Left lung (tissue), 14 donors: Measurements from ENCODE around the gene CHCHD1. TPM values are rescaled to one million over a fixed set of nuclear protein-coding genes. Genes with fewer than 3 reads are reported as not detected.

ENCODE experiments used
- ATAC-seq: fragments of 200-7000 bp; cut with Tn5 transposase; one replicate; pipeline ENCODE4 v1.9.1; 2020; ENCODE audit warnings: moderate library complexity
- DNase-seq, 4 donors: peaks; one replicate each; pipeline ENCODE4 v3.0.0-alpha.2; 2013 to 2020
- H3K27ac ChIP-seq, 2 donors: fragments of 200-600 bp; sonication (generic) in 1 of 2; one replicate each; pipeline versions ENCODE4 v1.5.0 to v1.8.0; 2020 to 2021
- H3K27me3 ChIP-seq, 2 donors: fragments of 200-600 bp; sonication (generic) in 1 of 2; one replicate each; pipeline versions ENCODE4 v1.5.0 to v1.8.0; 2020 to 2021
- H3K36me3 ChIP-seq, 2 donors: fragments of 200-600 bp; sonication (generic) in 1 of 2; one replicate each; pipeline versions ENCODE4 v1.5.0 to v1.8.0; 2020 to 2021
- H3K4me1 ChIP-seq, 2 donors: fragments of 200-600 bp; one replicate each; pipeline ENCODE4 v1.8.0; 2021
- H3K4me3 ChIP-seq, 2 donors: fragments of 200-600 bp; sonication (generic) in 1 of 2; one replicate each; pipeline versions ENCODE4 v1.5.0 to v1.8.0; 2020 to 2021; ENCODE audit warnings: mild to moderate bottlenecking in 1 of 2
- H3K9me3 ChIP-seq, 2 donors: fragments of 200-600 bp; sonication (generic) in 1 of 2; one replicate each; pipeline versions ENCODE4 v1.5.0 to v1.8.0; 2020 to 2021
- CTCF ChIP-seq, 2 donors: fragments of 200-600 bp; sonication (generic) in 1 of 2; IDR thresholded peaks; one replicate each; pipeline versions ENCODE4 v1.5.0 to v1.8.0; 2021; ENCODE audit warnings: antibody characterized with exemption in 2 of 2
- intact Hi-C, 2 donors: fragments of 100-400 bp; cut with DNase I; formaldehyde crosslinking; loops; one replicate each; pipeline versions ENCODE4 v1.11.2 to v1.14.2; 2022
- long read RNA-seq, 12 donors: library from polyadenylated mRNA in 2 of 12; unstranded in 2 of 12; transcript quantifications; one replicate each; pipeline ENCODE4 v2.0.0 and lab custom pipeline, GENCODE V29; 2019 to 2026
- polyA plus RNA-seq, 6 donors: library from polyadenylated mRNA; unstranded; fragments of 120-200 nt; gene quantifications; one replicate each; pipeline ENCODE4 v1.2.1, GENCODE V29; 2013; ENCODE audit not compliant: insufficient read length in 6 of 6
- total RNA-seq, 2 donors: library from RNA; stranded (reverse); fragmentation: NEBNext Ultra II Directional; extraction: Animal tissue kit (Norgen Biotek cat#: 25700); gene quantifications; one replicate each; pipeline ENCODE4 v1.2.1, GENCODE V29; 2021
- donor health status: DM: no; HTN: yes; CAD: no.
- donor health status: DM: no; HTN: no; CAD: no.

The CHCHD1 gene
- total RNA-seq (10 to 100 TPM; 24.8 to 27.5 TPM), polyA plus RNA-seq (10 to 100 TPM; 35.8 to 41.5 (median 39.6) TPM)
- long read RNA-seq, donor 1, transcript CHCHD1-201 (3 exons, 835 nt), result major isoform, 53 of 122 reads
- long read RNA-seq, donor 1, partial matches to known transcripts, result 66 of 122 reads
- long read RNA-seq, donor 1, other reads (novel, unspliced or antisense), result 0 of 122 reads
- long read RNA-seq, donor 2, transcript CHCHD1-201 (3 exons, 835 nt), result major isoform, 32 of 78 reads
- long read RNA-seq, donor 2, partial matches to known transcripts, result 44 of 78 reads
- long read RNA-seq, donor 2, other reads (novel, unspliced or antisense), result 0 of 78 reads
- long read RNA-seq, donor 3, transcript CHCHD1-201 (3 exons, 835 nt), result major isoform, 36 of 76 reads
- long read RNA-seq, donor 3, partial matches to known transcripts, result 40 of 76 reads
- long read RNA-seq, donor 3, other reads (novel, unspliced or antisense), result 0 of 76 reads
- long read RNA-seq, donor 4, transcript CHCHD1-201 (3 exons, 835 nt), result major isoform, 51 of 54 reads
- long read RNA-seq, donor 4, partial matches to known transcripts, result 1 of 54 reads
- long read RNA-seq, donor 4, other reads (novel, unspliced or antisense), result 1 of 54 reads
- long read RNA-seq, donor 5, transcript CHCHD1-201 (3 exons, 835 nt), result major isoform, 31 of 80 reads
- long read RNA-seq, donor 5, partial matches to known transcripts, result 49 of 80 reads
- long read RNA-seq, donor 5, other reads (novel, unspliced or antisense), result 0 of 80 reads
- long read RNA-seq, donor 6, transcript CHCHD1-201 (3 exons, 835 nt), result major isoform, 58 of 124 reads
- long read RNA-seq, donor 6, partial matches to known transcripts, result 63 of 124 reads
- long read RNA-seq, donor 6, other reads (novel, unspliced or antisense), result 0 of 124 reads
- long read RNA-seq, donor 7, transcript CHCHD1-201 (3 exons, 835 nt), result major isoform, 26 of 46 reads
- long read RNA-seq, donor 7, partial matches to known transcripts, result 17 of 46 reads
- long read RNA-seq, donor 7, other reads (novel, unspliced or antisense), result 0 of 46 reads
- long read RNA-seq, donor 8, transcript CHCHD1-201 (3 exons, 835 nt), result major isoform, 24 of 59 reads
- long read RNA-seq, donor 8, partial matches to known transcripts, result 33 of 59 reads
- long read RNA-seq, donor 8, other reads (novel, unspliced or antisense), result 0 of 59 reads
- long read RNA-seq, donor 9, partial matches to known transcripts, result 0 of 1 reads
- long read RNA-seq, donor 9, other reads (novel, unspliced or antisense), result 0 of 1 reads
- long read RNA-seq, donor 10, transcript CHCHD1-201 (3 exons, 835 nt), result major isoform, 55 of 55 reads
- long read RNA-seq, donor 10, partial matches to known transcripts, result 0 of 55 reads
- long read RNA-seq, donor 10, other reads (novel, unspliced or antisense), result 0 of 55 reads
- long read RNA-seq, donor 11, transcript CHCHD1-201 (3 exons, 835 nt), result major isoform, 48 of 91 reads
- long read RNA-seq, donor 11, partial matches to known transcripts, result 42 of 91 reads
- long read RNA-seq, donor 11, other reads (novel, unspliced or antisense), result 0 of 91 reads
- long read RNA-seq, donor 12, transcript CHCHD1-201 (3 exons, 835 nt), result major isoform, 29 of 67 reads
- long read RNA-seq, donor 12, partial matches to known transcripts, result 38 of 67 reads
- long read RNA-seq, donor 12, other reads (novel, unspliced or antisense), result 0 of 67 reads

- H3K27me3 ChIP-seq, result no peaks in the 10 kb centered on the region
- peaks cover 0 to 29% of the 10 kb centered on the region in 2 donors for H3K36me3 ChIP-seq
- peaks cover 19 to 54% of the 10 kb centered on the region in 2 donors for H3K4me1 ChIP-seq
- no peak for TF ChIP-seq CTCF (IDR thresholded peaks at IDR 0.05)
- ATAC-seq (peak; percentile 83), DNase-seq (peak; percentile 91 to 97 (median 94))
- H3K9me3 ChIP-seq, result no peaks in the 10 kb centered on the region
- peak within 1 kb of the TSS; percentile 78 to 90 for H3K4me3 ChIP-seq
- intact Hi-C loops, result no loop called here
- H3K27ac ChIP-seq, result peak within 1 kb of the TSS; percentile 84 to 93
Measured at GRCh38 chr10:73781879-73782748, at the start of gene CHCHD1. CHCHD1 (plus strand) TSS chr10:73782048; CDS start chr10:73782076, 28 bp downstream.

GRCh38 chr10:73732426-73732825 is 49.4 kb upstream of the CHCHD1 start:
- H3K27me3 ChIP-seq, result no peaks in the 10 kb centered on the region
- no peak for TF ChIP-seq CTCF (IDR thresholded peaks at IDR 0.05)
- no peak for DNase-seq
- H3K27ac ChIP-seq, result no peak overlapping the region
- intact Hi-C loops, result no loop called here
- H3K4me3 ChIP-seq, result no peak overlapping the region
- no peak for ATAC-seq
- H3K9me3 ChIP-seq, result no peaks in the 10 kb centered on the region
- H3K4me1 ChIP-seq, result peaks cover 6 to 30% of the 10 kb centered on the region in 2 donors
- H3K36me3 ChIP-seq, result peaks cover 0 to 45% of the 10 kb centered on the region in 2 donors

GRCh38 chr10:73732931-73733623 is 48.8 kb upstream of the CHCHD1 start:
- H3K36me3 ChIP-seq, result peaks cover 0 to 45% of the 10 kb centered on the region in 2 donors
- DNase-seq, result peak in 1 of 4 donors; percentile 78
- ATAC-seq, result no peak

More at GRCh38 chr10:73732931-73733623, 48.8 kb upstream of the CHCHD1 start:
- TF ChIP-seq CTCF (IDR thresholded peaks at IDR 0.05), result no peak
- intact Hi-C loops, result no loop called here
- Histone ChIP-seq H3K4me3 (no peak overlapping the region), H3K9me3 (no peaks in the 10 kb centered on the region), H3K27ac (no peak overlapping the region), H3K27me3 (no peaks in the 10 kb centered on the region), H3K4me1 (peaks cover 6 to 30% of the 10 kb centered on the region in 2 donors)
